ENCODE results near the gene MIPEP.

- TF ChIP-seq SREBF2 (CRISPR knock-in tag; IDR thresholded peaks at IDR 0.05) (no peak), NR2C2 (CRISPR knock-in tag; IDR thresholded peaks at IDR 0.05) (no peak), NR2C2 (tag; IDR thresholded peaks at IDR 0.05) (no peak), IRF1 (CRISPR knock-in tag; IDR thresholded peaks at IDR 0.05; ENCODE audit: borderline replicate concordance) (no peak), ZNF354B (CRISPR knock-in tag; IDR thresholded peaks at IDR 0.05) (no peak), TCF7 (IDR thresholded peaks at IDR 0.05; ENCODE audit: borderline replicate concordance) (no peak), KDM1A (IDR thresholded peaks at IDR 0.05) (no peak), CREM (IDR thresholded peaks at IDR 0.05; ENCODE audit: low read depth) (no peak), CTCF (IDR thresholded peaks at IDR 0.05 in 2 of 3, conservative IDR thresholded peaks at IDR 0.05 in 1 of 3; ENCODE audit: insufficient read depth in 2 of 3, low read depth in 1 of 3, low read length in 3 of 3) (no peak), ZNF449 (CRISPR knock-in tag; IDR thresholded peaks at IDR 0.05) (no peak), EP300 (IDR thresholded peaks at IDR 0.05; ENCODE audit: low read length) (no peak), POLR2AphosphoS5 (IDR thresholded peaks at IDR 0.05; ENCODE audit: control insufficient read depth, insufficient read depth, low read depth, low read length) (no peak), HLTF (IDR thresholded peaks at IDR 0.05) (no peak), CHD2 (IDR thresholded peaks at IDR 0.05; ENCODE audit: low read depth, low read length) (no peak), FOXM1 (IDR thresholded peaks at IDR 0.05; ENCODE audit: low read depth) (no peak), FOXM1 (CRISPR knock-in tag; IDR thresholded peaks at IDR 0.05; ENCODE audit: low read depth) (no peak)
Measured at GRCh38 chr13:23758798-23759527, 130.2 kb downstream of the MIPEP start.

Measured in K562 (cell line).